Astrocyte (in vitro differentiated cells and primary cell): ENCODE data around the gene PCDH8.

Experiments
- EZH2 ChIP-seq: IDR thresholded peaks from 2 replicates; pipeline ENCODE4 v1.6.1; 2012; ENCODE audit warnings: mild to moderate bottlenecking, low read length, inconsistent platforms; ENCODE audit not compliant: insufficient read depth
- TF ChIP-seq, protein P1 (sequence below): IDR thresholded peaks from 2 replicates; pipeline ENCODE4 v1.5.1; 2011; ENCODE audit warnings: low read depth, mild to moderate bottlenecking, inconsistent platforms, low read length, moderate library complexity; ENCODE audit not compliant: insufficient read depth

DNA sequence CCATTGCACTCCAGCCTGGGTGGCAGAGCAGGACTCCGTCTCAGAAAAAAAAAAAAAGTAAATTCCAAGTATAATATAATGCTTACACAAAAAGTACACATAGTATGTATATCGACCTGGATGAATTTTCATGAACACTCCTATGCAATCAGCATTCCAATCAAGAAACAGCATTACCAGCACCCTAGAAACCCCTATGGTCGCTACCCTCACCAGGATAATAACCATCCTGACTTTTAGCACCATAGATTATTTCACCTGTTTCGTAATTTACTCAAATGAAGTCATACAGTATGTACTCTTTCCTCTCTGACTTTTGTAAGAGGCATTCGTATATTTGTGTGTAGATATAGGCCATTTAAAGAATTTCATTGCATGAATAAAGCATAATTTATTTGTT lies 47.6 kb downstream of the PCDH8 start:
- TF ChIP-seq, protein P1, sequence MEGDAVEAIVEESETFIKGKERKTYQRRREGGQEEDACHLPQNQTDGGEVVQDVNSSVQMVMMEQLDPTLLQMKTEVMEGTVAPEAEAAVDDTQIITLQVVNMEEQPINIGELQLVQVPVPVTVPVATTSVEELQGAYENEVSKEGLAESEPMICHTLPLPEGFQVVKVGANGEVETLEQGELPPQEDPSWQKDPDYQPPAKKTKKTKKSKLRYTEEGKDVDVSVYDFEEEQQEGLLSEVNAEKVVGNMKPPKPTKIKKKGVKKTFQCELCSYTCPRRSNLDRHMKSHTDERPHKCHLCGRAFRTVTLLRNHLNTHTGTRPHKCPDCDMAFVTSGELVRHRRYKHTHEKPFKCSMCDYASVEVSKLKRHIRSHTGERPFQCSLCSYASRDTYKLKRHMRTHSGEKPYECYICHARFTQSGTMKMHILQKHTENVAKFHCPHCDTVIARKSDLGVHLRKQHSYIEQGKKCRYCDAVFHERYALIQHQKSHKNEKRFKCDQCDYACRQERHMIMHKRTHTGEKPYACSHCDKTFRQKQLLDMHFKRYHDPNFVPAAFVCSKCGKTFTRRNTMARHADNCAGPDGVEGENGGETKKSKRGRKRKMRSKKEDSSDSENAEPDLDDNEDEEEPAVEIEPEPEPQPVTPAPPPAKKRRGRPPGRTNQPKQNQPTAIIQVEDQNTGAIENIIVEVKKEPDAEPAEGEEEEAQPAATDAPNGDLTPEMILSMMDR = no peak
- no peak for TF ChIP-seq EZH2
